ENCODE measurements around the gene FHL1. TPM values are rescaled to one million over a fixed set of nuclear protein-coding genes. Genes with fewer than 3 reads are reported as not detected.

Gene FHL1
- total RNA-seq, 6 donors from 2014 or later: 114 to 426 (median 255) TPM

GRCh38 chrX:136185401-136186022 lies 38.2 kb downstream of the FHL1 start:
- Histone ChIP-seq H3K9me3 (no peaks in the 10 kb centered on the region), H3K27ac (peak overlapping the region in 1 of 4 donors; percentile 16), H3K4me3 (no peak overlapping the region), H3K36me3 (no peaks in the 10 kb centered on the region), H3K4me1 (peaks cover 2 to 18% (median 8%) of the 10 kb centered on the region in 4 donors), H3K27me3 (no peaks in the 10 kb centered on the region)
- ATAC-seq (ENCODE audit: low FRiP score in 2 of 2) (peak in 1 of 2 donors; percentile 31), DNase-seq (no peak)
- WGBS, 2 donors: 23 to 30% methylated on average over 8 of the region's 8 CpGs
- TF ChIP-seq CTCF (IDR thresholded peaks at IDR 0.05) (no peak), POLR2AphosphoS5 (IDR thresholded peaks at IDR 0.05) (no peak), POLR2A (IDR thresholded peaks at IDR 0.05) (no peak), EP300 (IDR thresholded peaks at IDR 0.05) (no peak)

GRCh38 chrX:136186023-136186413 lies 38.7 kb downstream of the FHL1 start:
- ATAC-seq (ENCODE audit: low FRiP score in 2 of 2) (no peak), DNase-seq (no peak)
- TF ChIP-seq POLR2AphosphoS5 (IDR thresholded peaks at IDR 0.05) (no peak), EP300 (IDR thresholded peaks at IDR 0.05) (no peak), POLR2A (IDR thresholded peaks at IDR 0.05) (no peak), CTCF (IDR thresholded peaks at IDR 0.05) (no peak)
- H3K36me3 ChIP-seq: no peaks in the 10 kb centered on the region
- no peaks in the 10 kb centered on the region for H3K27me3 ChIP-seq
- H3K4me1 ChIP-seq: peaks cover 6 to 18% (median 12%) of the 10 kb centered on the region in 4 donors
- WGBS, 2 donors: 39 to 53% methylated on average over 3 of the region's 3 CpGs
- H3K9me3 ChIP-seq: no peaks in the 10 kb centered on the region
- H3K4me3 ChIP-seq: no peak overlapping the region
- no peak overlapping the region for H3K27ac ChIP-seq

- WGBS, 2 donors: 37 to 57% methylated on average over 2 of the region's 2 CpGs
- no peak for ATAC-seq (ENCODE audit: low FRiP score in 2 of 2)
Observed at GRCh38 chrX:136189222-136189621, 41.9 kb downstream of the FHL1 start.

GRCh38 chrX:136190038-136190713 lies 42.8 kb downstream of the FHL1 start:
- Histone ChIP-seq H3K36me3 (no peaks in the 10 kb centered on the region), H3K4me1 (peaks cover 10 to 16% (median 13%) of the 10 kb centered on the region in 4 donors), H3K4me3 (no peak overlapping the region), H3K27ac (peak overlapping the region in 3 of 4 donors; percentile 24 to 58 (median 45)), H3K9me3 (no peaks in the 10 kb centered on the region), H3K27me3 (no peaks in the 10 kb centered on the region)
- WGBS, 2 donors: 61 to 79% methylated on average over 10 of the region's 10 CpGs
- DNase-seq (no peak), ATAC-seq (ENCODE audit: low FRiP score in 2 of 2) (no peak)
- TF ChIP-seq CTCF (IDR thresholded peaks at IDR 0.05) (no peak), EP300 (IDR thresholded peaks at IDR 0.05) (no peak), POLR2A (IDR thresholded peaks at IDR 0.05) (no peak), POLR2AphosphoS5 (IDR thresholded peaks at IDR 0.05) (no peak)

More at GRCh38 chrX:136189222-136189621, 41.9 kb downstream of the FHL1 start:
- Histone ChIP-seq H3K4me3 (no peak overlapping the region), H3K27me3 (no peaks in the 10 kb centered on the region), H3K27ac (no peak overlapping the region), H3K36me3 (no peaks in the 10 kb centered on the region), H3K9me3 (no peaks in the 10 kb centered on the region), H3K4me1 (peaks cover 12 to 18% (median 14%) of the 10 kb centered on the region in 4 donors)
- TF ChIP-seq POLR2A (IDR thresholded peaks at IDR 0.05) (no peak), CTCF (IDR thresholded peaks at IDR 0.05) (no peak)
- no peak for DNase-seq

Data from upper lobe of left lung (tissue), 6 donors.